HepG2 (cell line): ENCODE data around the gene TEX22. TPM values are rescaled to one million over a fixed set of nuclear protein-coding genes. Genes with fewer than 3 reads are reported as not detected.

Source experiments
- ATAC-seq: fragments of 200-7000 bp; cut with Tn5 transposase; 3 replicates; pipeline ENCODE4 v1.9.1; 2020; ENCODE audit warnings: mild to moderate bottlenecking, moderate library complexity
- BruUV-seq: library from RNA; stranded (reverse); fragments of 400-500 nt; replicated peaks from 2 replicates; lab custom pipeline; 2021; lab: Mats Ljungman, UMichigan
- CTCF ChIA-PET: fragments of 300-600 bp; formaldehyde crosslinking; extraction: SDS; loops from one replicate; lab custom pipeline; 2021; ENCODE audit warnings: low total read pairs, inconsistent platforms, low intra/inter-chr PET ratio; lab: Yijun Ruan, JAX
- POLR2A ChIA-PET: fragments of 350-600 bp; sonication (Branson Sonifier 250); formaldehyde crosslinking; loops from one replicate; lab custom pipeline; 2020; ENCODE audit warnings: antibody characterized with exemption, inconsistent platforms; lab: Yijun Ruan, JAX
- DNase-seq: peaks from one replicate; pipeline ENCODE4 v3.0.0-alpha.2; 2015; ENCODE audit warnings: low spot score
- FAIRE-seq: peaks from 3 replicates; lab custom pipeline; 2011; peaks lifted over from hg19 to GRCh38; lab: Jason Lieb, UNC
- H2AFZ ChIP-seq: one replicate; pipeline ENCODE4 v1.6.1; 2011; ENCODE audit warnings: low read length, inconsistent platforms
- H3K27ac ChIP-seq: fragments of 300-600 bp; 3 replicates; pipeline ENCODE4 v1.8.0; 2011; ENCODE audit warnings: mixed run types, mild to moderate bottlenecking, mixed read lengths, low read length, inconsistent platforms; ENCODE audit not compliant: insufficient read depth; ENCODE audit errors: extremely low read length
- H3K27me3 ChIP-seq, 2 experiments: fragments of 200-600 bp in 1 of 2; 2 replicates in 1 of 2; 3 replicates in 1 of 2; pipeline versions ENCODE4 v1.6.0 to v1.8.0; 2011; ENCODE audit warnings: low read length in 2 of 2, mild to moderate bottlenecking in 2 of 2, moderate library complexity in 2 of 2, inconsistent platforms in 1 of 2; ENCODE audit not compliant: insufficient read depth in 2 of 2, control insufficient read depth in 1 of 2
- H3K36me3 ChIP-seq, 2 experiments: fragments of 200-600 bp in 1 of 2; replicated peaks in 1 of 2; 2 replicates in 1 of 2; 3 replicates in 1 of 2; pipeline versions ENCODE4 v1.5.1 to v1.8.0; 2011; ENCODE audit warnings: low read length in 2 of 2, inconsistent platforms in 1 of 2; ENCODE audit not compliant: insufficient read depth in 2 of 2, control insufficient read depth in 1 of 2
- H3K4me1 ChIP-seq: 2 replicates; pipeline ENCODE4 v1.5.1; 2012; ENCODE audit warnings: low read length, inconsistent platforms; ENCODE audit not compliant: insufficient read depth
- H3K4me2 ChIP-seq: 2 replicates; pipeline ENCODE4 v1.6.0; 2011; ENCODE audit warnings: low read depth, low read length, inconsistent platforms
- H3K4me3 ChIP-seq, 3 experiments: fragments of 200-600 bp in 1 of 3; sonication (generic), shearing (Covaris generic) in 1 of 3; replicated peaks in 1 of 3; 2 replicates each; pipeline ENCODE4 v1.5.1; 2011 to 2016; ENCODE audit warnings: low read length in 3 of 3, inconsistent platforms in 2 of 3, low read depth in 2 of 3, mild to moderate bottlenecking in 2 of 3, control low read depth in 1 of 3, mixed read lengths in 1 of 3; ENCODE audit not compliant: insufficient read depth in 1 of 3
- H3K79me2 ChIP-seq: one replicate; pipeline ENCODE4 v1.6.1; 2011; ENCODE audit warnings: low read length, inconsistent platforms; ENCODE audit not compliant: insufficient read depth
- H3K9ac ChIP-seq: 2 replicates; pipeline ENCODE4 v1.6.0; 2011; ENCODE audit warnings: mild to moderate bottlenecking, low read depth, low read length, inconsistent platforms; ENCODE audit not compliant: insufficient read depth
- H3K9me3 ChIP-seq: 2 replicates; pipeline ENCODE4 v1.5.1; 2012; ENCODE audit warnings: mild to moderate bottlenecking, low read length
- H4K20me1 ChIP-seq: 2 replicates; pipeline ENCODE4 v1.6.0; 2011; ENCODE audit warnings: inconsistent platforms, mild to moderate bottlenecking, low read length, moderate library complexity; ENCODE audit not compliant: insufficient read depth
- AGO2 ChIP-seq: fragments of 200-400 bp; formaldehyde crosslinking; optimal IDR thresholded peaks from 2 replicates; pipeline ENCODE3; 2017; ENCODE audit warnings: mild to moderate bottlenecking, low read depth, low read length, moderate library complexity
- GRHL1 ChIP-seq: sonication (generic); formaldehyde crosslinking; conservative IDR thresholded peaks from 2 replicates; pipeline ENCODE4 v1.8.0; 2022; ENCODE audit warnings: missing genetic modification reagents
- HNF1A ChIP-seq, 2 experiments: sonication (generic) in 1 of 2; formaldehyde crosslinking in 1 of 2; IDR thresholded peaks; 2 replicates each; pipeline versions ENCODE4 v1.4.0 to v1.6.1; 2016 to 2020; ENCODE audit warnings: borderline replicate concordance in 1 of 2, low read depth in 1 of 2, mild to moderate bottlenecking in 1 of 2, missing genetic modification reagents in 1 of 2
- NFYB ChIP-seq: sonication (generic); formaldehyde crosslinking; IDR thresholded peaks from 2 replicates; pipeline ENCODE4 v1.4.0; 2020; ENCODE audit warnings: missing genetic modification reagents
- ZNF674 ChIP-seq: sonication (generic); formaldehyde crosslinking; IDR thresholded peaks from 2 replicates; pipeline ENCODE4 v1.5.0; 2020; ENCODE audit warnings: low read depth, mild to moderate bottlenecking, missing genetic modification reagents
- WGBS: methylation state at CpG from one replicate; pipeline ENCODE4 v1.1.6; 2017; ENCODE audit warnings: low lambda C conversion rate; 5-methylcytosine and 5-hydroxymethylcytosine counted together
- in situ Hi-C: cut with HindIII; loops from 2 replicates; pipeline ENCODE4 v1.10.0; 2017; ENCODE audit warnings: low pct_unique_long_range_greater_than_20kb; ENCODE audit not compliant: extremely low pct_ligation_motif_present
- intact Hi-C: fragments of 100-400 bp; cut with micrococcal nuclease; formaldehyde crosslinking; loops from one replicate; pipeline ENCODE4 v1.10.0; 2022; ENCODE audit not compliant: unreplicated experiment
- polyA plus RNA-seq, 8 experiments: library from polyadenylated mRNA; depleted of rRNA in 3 of 8; stranded (reverse) in 7 of 8; unstranded in 1 of 8; fragments of >200 nt; fragmentation: Illumina TruSeq in 4 of 8; extraction: Trizol in 4 of 8; gene quantifications; 2 replicates each; pipeline versions ENCODE4 v1.2.1 to v1.2.3, GENCODE V29; 2011 to 2016; ENCODE audit warnings: low read depth in 4 of 8, missing spikeins in 1 of 8, mixed read lengths in 1 of 8; ENCODE audit not compliant: insufficient read depth in 1 of 8
- total RNA-seq, 5 experiments: library from RNA; depleted of rRNA; stranded (reverse); fragments of >200 nt; fragmentation: Illumina TruSeq; extraction: Trizol; gene quantifications; 2 replicates each; pipeline ENCODE4 v1.2.3, GENCODE V29; 2016; ENCODE audit warnings: low read depth in 1 of 5
- TF ChIP-seq, protein P1 (sequence below): sonication (generic); formaldehyde crosslinking; IDR thresholded peaks from 2 replicates; pipeline ENCODE4 v1.9.0; 2021; ENCODE audit warnings: missing genetic modification reagents, mild to moderate bottlenecking, borderline replicate concordance

TEX22 gene
- total and polyA plus RNA-seq, 2 of the 13 experiments (the other 11 are each of a cell fraction or from before 2014, with no cell fraction given): 0.07 to 0.27 TPM

DNA sequence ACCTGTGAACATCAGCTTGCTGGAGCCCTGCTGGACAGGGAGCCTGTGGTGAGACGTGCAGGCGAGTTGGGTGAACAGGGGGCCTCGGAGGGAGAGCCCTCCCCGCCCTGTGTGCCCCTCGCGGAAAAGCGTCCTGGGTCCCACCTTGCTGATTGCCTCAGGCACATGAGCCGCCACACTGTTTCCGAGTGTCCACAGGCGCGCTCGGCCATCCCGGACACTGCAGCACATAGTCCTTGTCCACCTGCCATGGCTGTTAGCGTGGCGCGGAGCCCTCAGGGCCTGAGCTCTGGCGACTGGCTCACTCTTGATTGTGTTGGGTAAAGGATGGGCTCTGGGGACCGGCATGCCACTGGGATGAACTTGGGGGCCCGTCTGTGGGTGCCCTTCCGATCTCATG lies 43.8 kb upstream of the TEX22 start:
- in situ Hi-C loops: no loop called here
- ATAC-seq: no peak

More for the DNA sequence above, 43.8 kb upstream of the TEX22 start:
- Histone ChIP-seq H3K9me3 (no peaks in the 10 kb centered on the region), H3K9ac (no peak overlapping the region), H2AFZ (no peak overlapping the region), H4K20me1 (no peaks in the 10 kb centered on the region), H3K4me2 (no peak overlapping the region), H3K36me3 (no peaks in the 10 kb centered on the region; a peak in 1 of 5 replicates), H3K4me1 (peaks cover 5% of the 10 kb centered on the region), H3K4me3 (no peak overlapping the region), H3K27me3 (no peaks in the 10 kb centered on the region), H3K79me2 (no peaks in the 10 kb centered on the region), H3K27ac (no peak overlapping the region)
- no TSS peak for BruUV-seq
- no peak for FAIRE-seq
- intact Hi-C loops: no loop called here
- TF ChIP-seq AGO2 (no peak), ZNF674 (CRISPR knock-in tag) (no peak), HNF1A (IDR thresholded peaks at IDR 0.05; ENCODE audit: low read depth) (no peak), HNF1A (CRISPR knock-in tag; IDR thresholded peaks at IDR 0.05; ENCODE audit: borderline replicate concordance) (no peak), NFYB (CRISPR knock-in tag) (no peak), GRHL1 (no peak)
- TF ChIP-seq, protein P1, sequence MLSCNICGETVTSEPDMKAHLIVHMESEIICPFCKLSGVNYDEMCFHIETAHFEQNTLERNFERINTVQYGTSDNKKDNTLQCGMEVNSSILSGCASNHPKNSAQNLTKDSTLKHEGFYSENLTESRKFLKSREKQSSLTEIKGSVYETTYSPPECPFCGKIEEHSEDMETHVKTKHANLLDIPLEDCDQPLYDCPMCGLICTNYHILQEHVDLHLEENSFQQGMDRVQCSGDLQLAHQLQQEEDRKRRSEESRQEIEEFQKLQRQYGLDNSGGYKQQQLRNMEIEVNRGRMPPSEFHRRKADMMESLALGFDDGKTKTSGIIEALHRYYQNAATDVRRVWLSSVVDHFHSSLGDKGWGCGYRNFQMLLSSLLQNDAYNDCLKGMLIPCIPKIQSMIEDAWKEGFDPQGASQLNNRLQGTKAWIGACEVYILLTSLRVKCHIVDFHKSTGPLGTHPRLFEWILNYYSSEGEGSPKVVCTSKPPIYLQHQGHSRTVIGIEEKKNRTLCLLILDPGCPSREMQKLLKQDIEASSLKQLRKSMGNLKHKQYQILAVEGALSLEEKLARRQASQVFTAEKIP (CRISPR knock-in tag): no peak
- WGBS: 99% methylated on average over 12 of the region's 20 CpGs
- DNase-seq: no peak
- ChIA-PET CTCF (no interaction called here), POLR2A (no interaction called here)
